ENCODE measurements around the gene B3GALT5. TPM values are rescaled to one million over a fixed set of nuclear protein-coding genes. Genes with fewer than 3 reads are reported as not detected.

B3GALT5 gene
- polyA plus RNA-seq, 5 donors, result 0.76 to 1.2 (median 0.95) TPM

DNA sequence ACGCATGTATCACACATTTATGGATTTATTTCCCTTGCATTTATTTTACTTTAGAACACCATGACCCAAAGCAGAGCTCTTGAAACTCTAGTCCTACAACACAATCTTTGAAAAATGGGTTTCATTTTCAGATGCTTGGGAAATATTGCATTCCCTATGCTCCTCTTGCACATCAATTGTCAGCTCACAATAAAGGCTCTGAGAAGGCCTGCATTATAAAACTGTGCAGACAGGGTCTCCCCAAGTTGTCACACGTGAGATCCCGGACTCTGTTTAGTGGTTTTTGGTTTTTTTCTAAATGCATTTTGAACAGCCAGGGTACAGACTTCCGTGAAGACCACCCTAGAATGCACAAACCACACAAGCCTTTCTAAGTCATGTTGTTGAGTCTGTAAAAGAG, 9.9 kb upstream of the B3GALT5 start:
- DNase-seq, result no peak

DNA sequence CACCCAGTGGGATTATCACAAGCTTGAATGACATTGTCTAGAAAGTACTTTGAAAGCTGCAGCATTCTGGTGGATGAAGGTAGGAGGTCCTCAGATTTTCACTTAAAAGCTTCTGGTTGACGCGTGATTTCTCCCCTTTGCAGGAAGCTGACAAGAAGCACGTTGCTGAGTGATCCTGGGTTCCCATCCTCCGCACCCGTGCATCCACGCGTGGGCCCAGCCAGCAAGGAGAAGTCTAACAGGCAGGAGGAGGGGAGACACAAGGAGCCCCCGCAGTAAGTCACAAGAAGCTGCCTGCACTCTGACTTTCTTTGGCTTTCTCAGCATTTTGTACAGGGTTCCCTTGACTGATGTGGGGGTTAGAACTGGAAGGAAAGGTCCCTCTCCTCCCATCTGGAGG, 7.8 kb upstream of the B3GALT5 start:
- DNase-seq, result no peak

GRCh38 chr21:39610703-39611102, 2.0 kb upstream of the B3GALT5 start:
- DNase-seq, result no peak

- DNase-seq, result no peak
These were observed 1.1 kb upstream of the B3GALT5 start for GRCh38 chr21:39611551-39612190.

- peak in 1 of 2 donors; percentile 24 for DNase-seq
These were observed 548 bp downstream of the B3GALT5 start for GRCh38 chr21:39613041-39613934.

DNA sequence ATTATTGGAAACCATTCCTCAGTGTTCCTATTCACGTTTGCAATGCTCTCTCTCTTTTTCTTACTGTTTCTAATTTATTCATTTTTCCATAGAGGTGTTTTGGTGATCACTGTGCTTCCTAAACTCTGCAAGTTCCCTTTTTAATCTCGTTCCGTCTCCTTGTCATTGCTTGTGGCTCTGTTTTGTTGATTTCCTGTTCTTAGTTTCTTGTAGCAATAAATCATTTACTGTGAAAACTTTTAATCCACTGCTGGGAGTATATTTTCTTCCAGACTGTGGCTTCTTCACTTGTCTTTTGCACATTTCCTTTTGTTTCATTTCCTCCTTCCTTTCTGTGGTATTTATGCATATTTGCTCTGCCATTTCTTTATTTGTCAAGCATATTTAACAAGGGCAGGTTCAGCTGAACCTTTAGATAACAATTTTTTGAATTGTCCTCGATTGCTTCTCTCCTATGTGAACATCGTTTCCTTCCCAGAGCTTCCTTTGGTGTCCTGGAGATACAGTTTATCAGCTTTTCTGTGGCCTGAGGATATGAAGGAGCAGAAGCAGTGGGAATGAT, 3.6 kb downstream of the B3GALT5 start:
- DNase-seq, result no peak

GRCh38 chr21:39620856-39621255, 8.1 kb downstream of the B3GALT5 start:
- DNase-seq, result no peak

DNA sequence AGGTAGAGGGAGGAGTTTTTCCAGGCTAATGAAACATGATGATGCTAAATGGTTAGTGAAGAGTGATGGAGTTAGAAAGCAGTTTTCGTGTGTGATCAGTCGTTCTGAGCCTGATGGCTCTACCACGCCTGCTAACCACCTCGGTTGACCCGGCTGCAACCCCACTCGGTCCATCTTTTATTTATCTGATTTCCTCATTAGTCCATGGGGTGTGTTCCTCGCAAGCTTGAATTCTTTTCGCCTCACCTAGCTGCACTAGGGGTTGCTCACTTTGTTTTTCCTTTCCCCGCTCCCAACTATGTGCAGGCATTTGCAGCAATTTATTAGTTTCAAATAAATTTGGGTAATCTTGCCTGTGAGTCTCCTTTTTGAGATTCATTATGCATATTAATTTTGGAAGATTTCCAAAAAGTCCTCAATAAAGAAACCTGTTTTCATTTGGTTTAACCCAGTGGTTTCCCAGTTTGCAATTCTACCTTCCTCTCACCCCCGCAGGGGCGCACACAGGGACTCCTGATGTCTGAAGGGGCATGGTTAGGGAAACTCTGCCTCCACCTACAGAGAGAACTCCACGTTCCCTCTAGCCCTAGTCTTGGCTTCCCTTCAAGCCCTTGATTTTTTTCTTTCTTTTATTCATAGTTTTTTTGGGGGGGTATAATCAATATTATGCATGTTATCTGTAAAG, 12.6 kb downstream of the B3GALT5 start:
- DNase-seq, result no peak

- no peak for DNase-seq
These were observed 15.6 kb downstream of the B3GALT5 start for GRCh38 chr21:39628385-39628784.

DNA sequence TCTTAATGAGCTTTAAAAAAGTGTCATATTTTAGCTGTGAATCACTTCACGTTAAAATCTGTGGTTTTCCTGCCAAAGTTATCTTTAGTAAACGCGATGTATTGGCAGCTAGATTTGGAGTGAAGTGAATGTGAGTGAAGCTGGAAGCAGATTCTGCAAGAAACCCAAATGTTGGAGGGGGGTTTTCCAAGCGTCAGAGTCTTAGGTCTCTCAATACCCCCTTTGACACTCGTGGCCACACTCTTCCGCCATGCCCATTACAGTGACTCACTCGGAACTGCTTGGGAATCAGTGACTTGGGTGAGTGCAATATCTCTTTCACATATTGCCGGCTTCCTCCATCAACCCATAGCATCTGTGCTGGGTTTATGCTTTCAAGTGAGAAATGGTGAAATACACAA, 17.5 kb downstream of the B3GALT5 start:
- DNase-seq, result no peak

DNA sequence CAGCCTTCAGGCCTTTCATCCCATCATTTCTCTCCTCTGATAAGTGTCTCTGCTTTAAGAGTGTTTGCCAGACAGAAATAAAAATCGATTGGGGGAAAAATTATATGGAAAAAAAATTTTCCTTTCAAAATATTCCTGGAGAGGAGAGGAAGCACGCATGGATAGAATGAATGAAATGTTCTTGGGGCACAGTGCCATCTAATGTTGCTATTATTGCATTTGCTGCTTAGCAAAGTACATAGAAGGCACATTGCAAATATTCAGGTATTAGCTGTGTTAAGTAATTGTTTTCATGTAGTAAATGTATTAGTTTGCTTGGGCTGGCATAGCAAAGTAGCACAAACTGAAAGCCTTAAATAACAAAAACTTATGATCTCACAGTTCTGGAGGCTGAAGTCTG, 18.1 kb downstream of the B3GALT5 start:
- no peak for DNase-seq

- no peak for DNase-seq
These were observed 19.3 kb downstream of the B3GALT5 start for GRCh38 chr21:39631842-39632562.

GRCh38 chr21:39632796-39633442, 20.2 kb downstream of the B3GALT5 start:
- no peak for DNase-seq

DNA sequence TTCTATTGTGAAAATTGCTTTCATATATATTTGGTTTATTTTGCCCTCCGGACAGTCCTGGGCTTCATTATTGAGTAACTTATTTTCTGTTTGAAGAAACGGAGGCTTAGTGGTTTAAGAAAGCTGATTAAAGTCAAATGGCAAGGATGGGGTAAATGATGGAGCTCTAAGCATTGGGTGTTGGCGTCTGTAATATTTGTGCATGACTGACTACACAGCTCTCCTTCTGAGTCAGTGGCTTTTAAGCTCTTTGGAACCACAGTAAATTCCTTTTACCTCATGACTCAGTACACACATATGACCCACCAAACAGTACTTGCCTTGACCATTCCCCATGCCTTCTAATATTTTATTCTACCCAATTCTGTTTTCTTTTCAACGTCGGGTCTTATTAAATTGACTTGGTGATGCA, 21.0 kb downstream of the B3GALT5 start:
- DNase-seq, result no peak

- no peak for DNase-seq
These were observed 21.8 kb downstream of the B3GALT5 start for GRCh38 chr21:39634507-39634906.

DNA sequence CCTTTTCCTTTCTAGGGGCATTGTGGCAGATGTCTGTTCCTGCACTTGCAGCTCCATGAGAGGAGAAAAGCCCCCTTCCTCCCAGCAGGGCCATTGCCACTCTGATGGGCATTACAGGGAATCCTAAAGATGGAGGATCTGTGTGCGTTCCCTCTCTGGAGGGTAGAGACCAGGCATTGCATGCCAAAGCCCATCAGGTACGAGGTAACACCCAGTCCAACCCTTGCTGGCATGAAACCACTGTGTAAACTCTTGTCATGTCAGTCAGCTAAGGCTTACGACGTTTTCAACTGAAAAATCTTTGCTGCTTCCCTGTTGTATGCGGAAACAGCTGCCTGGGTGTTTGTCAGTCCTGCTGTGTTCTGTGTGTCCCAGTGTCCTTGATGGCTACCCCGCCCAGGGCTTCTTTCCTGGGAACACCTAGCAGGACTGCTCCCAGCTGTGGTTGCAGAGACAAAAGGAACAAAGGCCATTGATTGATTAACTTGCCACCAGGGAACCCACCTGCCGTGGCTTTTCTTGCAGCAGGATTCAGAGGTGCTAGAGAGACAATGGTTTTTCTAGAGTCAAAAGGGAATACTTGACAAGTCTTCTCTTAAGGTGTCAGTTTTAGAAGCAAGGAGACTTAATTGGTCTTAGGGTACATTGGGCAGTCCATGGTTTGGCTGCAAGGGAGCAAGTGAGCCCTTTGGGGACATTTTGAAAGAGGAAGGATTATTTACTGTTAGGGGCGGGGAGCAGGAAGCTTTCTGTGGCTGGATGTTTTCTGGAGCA, 24.6 kb downstream of the B3GALT5 start:
- no peak for DNase-seq

- DNase-seq, result no peak
These were observed 25.2 kb downstream of the B3GALT5 start for GRCh38 chr21:39637971-39638240.

DNA sequence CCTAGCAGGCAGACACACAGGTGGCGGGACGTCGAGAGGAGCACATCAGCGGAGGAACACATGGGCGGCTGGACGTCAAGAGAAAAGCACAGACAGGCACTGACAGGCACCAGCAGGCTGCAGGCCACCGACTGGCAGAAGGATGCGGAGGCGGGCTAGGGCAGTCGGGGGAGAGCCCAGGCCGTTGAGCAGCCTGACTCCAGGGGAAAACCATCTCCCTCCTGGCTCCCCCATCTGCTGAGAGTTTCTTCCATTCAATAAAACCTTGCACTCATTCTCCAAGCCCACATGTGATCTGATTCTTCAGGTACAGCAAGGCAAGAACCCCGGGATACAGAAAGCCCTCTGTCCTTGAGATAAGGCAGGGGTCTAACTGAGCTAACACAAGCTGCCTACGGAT, 25.5 kb downstream of the B3GALT5 start:
- no peak for DNase-seq

GRCh38 chr21:39640754-39641153, 28.0 kb downstream of the B3GALT5 start:
- no peak for DNase-seq

DNA sequence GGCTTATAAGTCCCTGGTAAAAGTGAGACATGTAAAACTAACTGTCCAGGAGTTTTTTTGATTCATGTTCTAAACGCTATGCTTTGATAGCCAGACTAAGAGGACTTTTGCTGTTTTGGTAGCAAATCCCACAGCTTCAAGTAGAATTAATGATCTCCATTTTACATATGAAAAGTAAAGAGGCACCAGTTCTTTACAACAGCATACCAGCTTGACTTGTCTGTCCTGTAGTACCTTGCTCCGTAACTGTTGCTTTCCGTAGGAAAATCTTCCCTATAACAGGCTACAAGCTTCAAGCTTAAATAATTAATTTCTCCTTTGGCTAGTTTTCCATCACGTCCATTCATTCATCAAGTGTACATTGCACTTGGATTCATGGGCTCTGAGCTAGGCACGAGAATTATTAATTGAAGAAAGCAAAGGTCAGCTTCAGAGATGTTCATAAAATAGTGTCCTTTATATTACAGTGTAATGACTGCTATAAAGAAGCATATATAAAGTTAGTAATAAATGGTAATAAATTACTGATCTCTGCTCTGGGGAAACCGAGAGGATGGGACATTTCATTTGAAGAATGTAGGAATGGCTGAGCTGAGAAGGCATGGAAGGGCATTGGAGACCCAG, 29.2 kb downstream of the B3GALT5 start:
- DNase-seq, result no peak
